NCI-H2029 (cell line): Measurements from ENCODE around the gene SLC25A43.

Experiments
- DNase-seq: peaks from one replicate; lab custom pipeline; 2025; lab: John Stamatoyannopoulos, UW

The SLC25A43 gene

GRCh38 chrX:119497185-119497584 lies 98.0 kb downstream of the SLC25A43 start:
- DNase-seq, result no peak

- no peak for DNase-seq
These were observed 101.1 kb downstream of the SLC25A43 start for GRCh38 chrX:119500061-119500800.

GRCh38 chrX:119501511-119502148 lies 102.5 kb downstream of the SLC25A43 start:
- DNase-seq, result no peak

- peak; percentile 86 for DNase-seq
These were observed 103.8 kb downstream of the SLC25A43 start for GRCh38 chrX:119502727-119503483.

- DNase-seq, result peak; percentile 43
These were observed 104.3 kb downstream of the SLC25A43 start for GRCh38 chrX:119503484-119503861.
